Jurkat, Clone E6-1 (cell line): ENCODE results near the gene SYT2.
"Not testable (repeated sequence)": the region's sequence is repeated elsewhere in the genome, so short reads cannot be mapped to it uniquely, and the experiment has no call there.

Experiments used
- DNase-seq: peaks from one replicate; pipeline ENCODE4 v3.0.0-alpha.2; 2011; ENCODE audit warnings: low read depth, low spot score
- H3K4me3 ChIP-seq: 2 replicates; pipeline ENCODE4 v1.5.1; 2011; ENCODE audit warnings: mild to moderate bottlenecking, low read length, control low read depth, moderate library complexity

Gene SYT2

DNA sequence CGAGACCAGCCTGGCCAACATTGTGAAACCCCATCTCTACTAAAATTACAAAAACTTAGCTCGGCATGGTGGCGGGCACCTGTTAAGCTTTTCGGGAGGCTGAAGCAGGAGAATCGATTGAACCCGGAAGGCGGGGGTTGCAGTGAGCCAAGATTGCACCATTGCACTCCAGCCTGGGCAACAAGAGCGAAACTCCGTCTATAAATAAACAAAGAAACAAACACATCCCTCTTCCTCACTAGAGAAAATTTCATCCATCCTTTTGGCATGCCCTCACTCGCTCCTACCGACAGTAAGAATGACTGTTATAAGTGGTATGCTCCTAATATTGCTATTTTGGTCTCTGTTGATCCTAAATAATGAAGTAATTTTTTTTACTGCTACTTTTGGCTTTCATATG, 166.7 kb downstream of the SYT2 start:
- not testable (repeated sequence) for H3K4me3 ChIP-seq, DNase-seq

DNA sequence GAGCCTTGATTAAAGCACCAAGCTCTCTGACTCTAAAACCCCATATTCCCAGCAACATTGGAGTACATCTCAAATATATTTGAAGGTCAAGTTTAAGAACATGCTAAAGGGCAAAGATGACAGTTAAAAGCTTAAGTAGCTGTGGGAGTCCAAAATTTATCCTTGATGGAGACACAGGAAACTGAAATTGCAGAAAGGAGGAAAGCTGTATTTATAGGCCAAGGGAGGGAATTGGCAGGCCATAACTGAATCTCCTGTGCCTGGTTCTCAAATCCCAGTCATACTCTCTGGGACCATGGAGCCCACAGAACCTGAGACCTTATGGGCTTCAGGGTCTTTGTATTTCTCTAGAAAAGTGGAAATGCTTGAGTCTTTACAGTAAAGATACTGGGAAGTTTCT, 167.8 kb downstream of the SYT2 start:
- H3K4me3 ChIP-seq, DNase-seq: not testable (repeated sequence)

DNA sequence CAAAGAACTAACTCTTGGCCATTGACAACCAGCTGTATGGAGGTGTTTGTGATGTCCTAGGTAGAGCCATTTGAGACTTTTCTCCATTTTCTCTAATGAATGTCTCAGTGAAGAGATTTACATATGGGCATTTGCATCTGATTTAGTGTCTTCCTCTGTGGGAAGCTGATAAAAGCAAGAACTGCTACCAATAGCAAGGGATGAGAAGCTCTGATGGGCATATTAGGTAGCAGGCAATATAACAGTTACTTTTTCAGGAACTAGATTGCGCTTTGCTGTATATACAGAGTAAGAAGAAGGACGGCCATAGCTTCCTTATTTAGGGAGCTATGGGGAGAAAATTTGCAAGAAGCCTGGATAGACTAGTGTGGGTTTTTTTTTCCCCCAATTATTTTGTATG, 169.4 kb downstream of the SYT2 start:
- H3K4me3 ChIP-seq, DNase-seq: not testable (repeated sequence)
